Calu3 (cell line): ENCODE results near the gene FBXO4. TPM values are rescaled to one million over a fixed set of nuclear protein-coding genes. Genes with fewer than 3 reads are reported as not detected.

ENCODE experiments used
- Bru-seq: library from RNA; stranded (reverse); fragments of 400-500 nt; gene quantifications from one replicate; lab custom pipeline; 2021; lab: Mats Ljungman, UMichigan
- BruChase-seq, 2 experiments: library from RNA; stranded (reverse); fragments of 400-500 nt; gene quantifications; one replicate each; lab custom pipeline; 2021; lab: Mats Ljungman, UMichigan
- BruUV-seq: library from RNA; stranded (reverse); fragments of 400-500 nt; replicated peaks from 2 replicates; lab custom pipeline; 2021; lab: Mats Ljungman, UMichigan
- CTCF ChIA-PET: fragments of 300-600 bp; sonication (Branson Sonifier 250); formaldehyde crosslinking; loops from one replicate; lab custom pipeline; 2022; ENCODE audit warnings: antibody characterized with exemption; lab: Charles Lee
- DNase-seq: peaks from one replicate; pipeline ENCODE4 v3.0.0; 2022
- H3K27ac Mint-ChIP-seq: one replicate; pipeline ENCODE4 v1.8.0; 2022; ENCODE audit warnings: mixed read lengths; ENCODE audit not compliant: unreplicated experiment
- H3K27me3 Mint-ChIP-seq: one replicate; pipeline ENCODE4 v1.8.0; 2022; ENCODE audit warnings: mixed read lengths; ENCODE audit not compliant: unreplicated experiment
- H3K36me3 Mint-ChIP-seq: one replicate; pipeline ENCODE4 v1.8.0; 2022; ENCODE audit warnings: mild to moderate bottlenecking, moderate library complexity, mixed read lengths; ENCODE audit not compliant: insufficient read depth, unreplicated experiment
- H3K4me1 Mint-ChIP-seq: one replicate; pipeline ENCODE4 v1.8.0; 2022; ENCODE audit warnings: mild to moderate bottlenecking, low read depth, mixed read lengths; ENCODE audit not compliant: unreplicated experiment
- H3K4me3 Mint-ChIP-seq: one replicate; pipeline ENCODE4 v1.8.0; 2022; ENCODE audit warnings: mild to moderate bottlenecking, low read depth, moderate library complexity, mixed read lengths; ENCODE audit not compliant: unreplicated experiment
- H3K9me3 Mint-ChIP-seq: one replicate; pipeline ENCODE4 v1.8.0; 2022; ENCODE audit warnings: low read depth, mixed read lengths; ENCODE audit not compliant: unreplicated experiment
- intact Hi-C: fragments of 100-400 bp; cut with micrococcal nuclease; formaldehyde crosslinking; loops from one replicate; pipeline ENCODE4 v1.10.0; 2022; ENCODE audit not compliant: unreplicated experiment
- long read RNA-seq: library from polyadenylated mRNA; stranded (forward); transcript quantifications from one replicate; pipeline ENCODE4 v2.0.0, GENCODE V29; 2022
- total RNA-seq: library from RNA; stranded (reverse); gene quantifications from 2 replicates; pipeline ENCODE4 v1.2.3, GENCODE V29; 2022
- TF ChIP-seq, protein P1 (sequence below): fragments of 200-600 bp; IDR thresholded peaks from one replicate; pipeline ENCODE4 v1.8.0; 2022; ENCODE audit warnings: antibody characterized with exemption; ENCODE audit not compliant: unreplicated experiment

The FBXO4 gene, protein sequence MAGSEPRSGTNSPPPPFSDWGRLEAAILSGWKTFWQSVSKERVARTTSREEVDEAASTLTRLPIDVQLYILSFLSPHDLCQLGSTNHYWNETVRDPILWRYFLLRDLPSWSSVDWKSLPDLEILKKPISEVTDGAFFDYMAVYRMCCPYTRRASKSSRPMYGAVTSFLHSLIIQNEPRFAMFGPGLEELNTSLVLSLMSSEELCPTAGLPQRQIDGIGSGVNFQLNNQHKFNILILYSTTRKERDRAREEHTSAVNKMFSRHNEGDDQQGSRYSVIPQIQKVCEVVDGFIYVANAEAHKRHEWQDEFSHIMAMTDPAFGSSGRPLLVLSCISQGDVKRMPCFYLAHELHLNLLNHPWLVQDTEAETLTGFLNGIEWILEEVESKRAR
- 5.4 and 8.9 TPM in 2 replicates for total RNA-seq
- percentile 62 among the genes with signal in this experiment for Bru-seq, nascent RNA
- percentile 57 among the genes with signal in this experiment for BruChase-seq, experiment 1, labeled RNA remaining after a 6-hour chase
- BruChase-seq, experiment 2, labeled RNA remaining after a 2-hour chase, result percentile 59 among the genes with signal in this experiment
- long read RNA-seq, partial matches to known transcripts, result 0 of 8 reads
- long read RNA-seq, other reads (novel, unspliced or antisense), result 3 of 8 reads

DNA sequence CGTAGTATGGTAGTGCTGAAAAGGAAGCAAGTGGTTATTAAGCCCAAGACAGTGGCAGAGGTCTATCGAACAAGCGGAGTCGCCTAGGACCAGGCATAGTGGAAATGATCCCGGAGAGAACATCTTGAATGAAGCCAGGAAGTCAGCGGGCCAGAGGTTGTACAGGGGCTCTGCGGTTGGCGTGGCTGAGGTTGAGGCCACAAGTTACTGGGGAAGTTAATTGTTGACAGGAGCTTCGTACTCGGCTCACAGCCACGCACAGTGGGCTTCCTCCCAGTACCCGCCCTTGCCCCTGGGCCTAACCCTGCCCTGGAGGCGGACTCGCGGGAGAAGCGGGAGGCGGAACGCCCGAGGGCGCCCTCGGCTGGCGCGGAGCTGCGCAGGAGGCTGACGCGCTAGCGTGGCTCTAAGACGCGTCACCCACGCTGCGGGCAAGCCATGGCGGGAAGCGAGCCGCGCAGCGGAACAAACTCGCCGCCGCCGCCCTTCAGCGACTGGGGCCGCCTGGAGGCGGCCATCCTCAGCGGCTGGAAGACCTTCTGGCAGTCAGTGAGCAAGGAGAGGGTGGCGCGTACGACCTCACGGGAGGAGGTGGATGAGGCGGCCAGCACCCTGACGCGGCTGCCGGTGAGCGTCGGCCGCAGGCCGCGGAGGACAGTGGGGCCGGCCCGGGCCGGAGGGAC lies at the start of gene FBXO4:
FBXO4 (plus strand) TSS at position 410 of the 683 bp plus-strand sequence; CDS start at position 439, 29 bp downstream.
- BruUV-seq, result no TSS peak

DNA sequence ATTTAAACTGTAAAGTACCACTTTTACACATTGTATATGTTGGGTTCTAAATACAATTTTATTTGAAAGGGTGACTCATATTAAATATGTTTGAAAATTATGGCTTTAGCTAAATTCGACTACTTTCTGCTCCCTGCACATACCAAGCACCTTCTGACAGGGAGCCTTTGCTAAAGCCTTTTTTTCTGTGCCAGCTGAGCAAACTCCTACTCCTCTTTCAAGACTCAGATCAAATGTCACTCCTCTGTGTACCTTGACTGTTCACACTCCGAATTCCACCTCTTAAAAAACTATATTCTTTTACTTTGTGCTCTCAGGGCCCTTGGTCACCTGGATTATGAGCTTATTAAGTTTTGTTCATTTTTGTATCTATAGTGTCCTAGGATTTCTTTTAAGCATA lies 48.4 kb upstream of the FBXO4 start:
- CTCF ChIA-PET, result interaction anchor here (1.6 kb wide), 1 partner anchor 27 kb away, joined by 4 read pairs; the partner anchor contains the start of gene RIMOC1
- intact Hi-C loops, result no loop called here
- H3K36me3 Mint-ChIP-seq, result no peaks in the 10 kb centered on the region
- H3K4me1 Mint-ChIP-seq, result no peaks in the 10 kb centered on the region
- H3K9me3 Mint-ChIP-seq, result peaks cover 2% of the 10 kb centered on the region
- no peak overlapping the region for H3K4me3 Mint-ChIP-seq
- DNase-seq, result no peak
- H3K27ac Mint-ChIP-seq, result no peak overlapping the region
- no TSS peak for BruUV-seq
- no peaks in the 10 kb centered on the region for H3K27me3 Mint-ChIP-seq
- TF ChIP-seq, protein P1, sequence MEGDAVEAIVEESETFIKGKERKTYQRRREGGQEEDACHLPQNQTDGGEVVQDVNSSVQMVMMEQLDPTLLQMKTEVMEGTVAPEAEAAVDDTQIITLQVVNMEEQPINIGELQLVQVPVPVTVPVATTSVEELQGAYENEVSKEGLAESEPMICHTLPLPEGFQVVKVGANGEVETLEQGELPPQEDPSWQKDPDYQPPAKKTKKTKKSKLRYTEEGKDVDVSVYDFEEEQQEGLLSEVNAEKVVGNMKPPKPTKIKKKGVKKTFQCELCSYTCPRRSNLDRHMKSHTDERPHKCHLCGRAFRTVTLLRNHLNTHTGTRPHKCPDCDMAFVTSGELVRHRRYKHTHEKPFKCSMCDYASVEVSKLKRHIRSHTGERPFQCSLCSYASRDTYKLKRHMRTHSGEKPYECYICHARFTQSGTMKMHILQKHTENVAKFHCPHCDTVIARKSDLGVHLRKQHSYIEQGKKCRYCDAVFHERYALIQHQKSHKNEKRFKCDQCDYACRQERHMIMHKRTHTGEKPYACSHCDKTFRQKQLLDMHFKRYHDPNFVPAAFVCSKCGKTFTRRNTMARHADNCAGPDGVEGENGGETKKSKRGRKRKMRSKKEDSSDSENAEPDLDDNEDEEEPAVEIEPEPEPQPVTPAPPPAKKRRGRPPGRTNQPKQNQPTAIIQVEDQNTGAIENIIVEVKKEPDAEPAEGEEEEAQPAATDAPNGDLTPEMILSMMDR, result no peak

More for the DNA sequence above, at the start of gene FBXO4:
- Mint-ChIP-seq H3K4me3 (peak within 1 kb of the TSS; percentile 83), H3K4me1 (peaks cover 22% of the 10 kb centered on the region), H3K27ac (peak within 1 kb of the TSS; percentile 99), H3K36me3 (peaks cover 15% of the 10 kb centered on the region), H3K9me3 (no peaks in the 10 kb centered on the region), H3K27me3 (no peaks in the 10 kb centered on the region)
- TF ChIP-seq, protein P1, result peak; percentile 47
- intact Hi-C loops, result loop anchor here (1.0 to 2.0 kb wide), 2 partner anchors 20 to 69 kb away; partner anchors contain the start of gene RIMOC1
- peak; percentile 81 for DNase-seq
- CTCF ChIA-PET, result interaction anchor here (0.7 to 1.7 kb wide), 5 partner anchors 21 to 984 kb away, joined by 3 to 7 read pairs (median 3); partner anchors contain the start of gene RIMOC1

DNA sequence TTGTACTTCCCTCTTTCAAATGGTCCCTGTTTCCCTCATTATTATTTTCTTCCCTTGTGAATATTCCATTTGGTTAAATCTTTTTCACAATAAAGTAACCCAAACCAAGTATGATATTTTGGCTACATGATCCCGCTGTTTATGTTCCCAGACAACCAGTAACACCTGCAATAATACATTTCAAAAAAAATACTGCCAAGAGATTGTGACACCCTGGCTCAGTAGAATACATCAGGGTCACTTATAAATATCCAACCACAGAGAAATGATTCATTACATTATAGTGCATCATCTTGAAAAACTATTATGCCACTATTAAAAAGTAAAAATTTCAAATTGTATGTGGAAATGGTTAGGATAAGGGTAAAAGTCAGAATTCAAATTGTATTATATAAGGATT lies 47.7 kb upstream of the FBXO4 start:
- DNase-seq, result no peak
- intact Hi-C loops, result no loop called here
- BruUV-seq, result no TSS peak
- H3K27ac Mint-ChIP-seq, result no peak overlapping the region
- no peaks in the 10 kb centered on the region for H3K27me3 Mint-ChIP-seq
- H3K4me3 Mint-ChIP-seq, result no peak overlapping the region
- peaks cover 2% of the 10 kb centered on the region for H3K9me3 Mint-ChIP-seq
- no peaks in the 10 kb centered on the region for H3K4me1 Mint-ChIP-seq
- no peaks in the 10 kb centered on the region for H3K36me3 Mint-ChIP-seq
- CTCF ChIA-PET, result interaction anchor here (1.6 kb wide), 1 partner anchor 26 kb away, joined by 4 read pairs; the partner anchor contains the start of gene RIMOC1
- TF ChIP-seq, protein P1, result no peak

DNA sequence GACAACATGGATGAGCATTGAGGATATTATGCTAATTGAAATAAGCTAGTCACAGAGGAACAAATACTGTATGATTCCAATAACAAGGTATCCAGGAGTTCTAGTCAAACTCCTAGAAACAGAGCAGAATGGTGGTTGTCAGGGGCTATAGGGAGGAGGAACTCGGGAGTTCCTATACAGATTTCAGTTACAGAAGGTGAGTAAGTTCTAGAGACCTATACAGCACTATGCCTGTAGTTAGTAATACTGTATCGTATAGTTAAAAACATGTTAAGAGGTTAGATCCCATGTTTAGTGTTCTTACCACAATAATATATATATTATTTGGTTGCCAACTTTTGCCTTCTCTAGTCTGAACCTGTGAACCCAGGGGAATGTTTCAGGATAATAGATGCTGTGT lies 46.9 kb upstream of the FBXO4 start:
- BruUV-seq, result no TSS peak
- peaks cover 2% of the 10 kb centered on the region for H3K9me3 Mint-ChIP-seq

More for the DNA sequence above, 46.9 kb upstream of the FBXO4 start:
- CTCF ChIA-PET, result no interaction called here
- Mint-ChIP-seq H3K27ac (no peak overlapping the region), H3K4me1 (no peaks in the 10 kb centered on the region), H3K4me3 (no peak overlapping the region), H3K27me3 (no peaks in the 10 kb centered on the region), H3K36me3 (no peaks in the 10 kb centered on the region)
- no peak for DNase-seq
- TF ChIP-seq, protein P1, result no peak
- intact Hi-C loops, result no loop called here
